Prostate gland (tissue), 2 donors: ENCODE results near the gene HYAL4. TPM values are rescaled to one million over a fixed set of nuclear protein-coding genes. Genes with fewer than 3 reads are reported as not detected.

Source experiments
- DNase-seq: peaks from one replicate; pipeline ENCODE4 v3.0.0-alpha.2; 2019; ENCODE audit warnings: low spot score
- H3K27ac ChIP-seq, 2 donors: fragments of 200-600 bp; sonication (generic); 2 replicates each; pipeline ENCODE4 v1.5.1; 2017 to 2019
- H3K27me3 ChIP-seq: fragments of 200-600 bp; sonication (generic); replicated peaks from 2 replicates; pipeline ENCODE4 v1.5.1; 2019; ENCODE audit not compliant: insufficient read depth
- H3K36me3 ChIP-seq, 2 donors: fragments of 200-600 bp; sonication (generic); 1 replicate in 1 of 2; 2 replicates in 1 of 2; pipeline versions ENCODE4 v1.5.1 to v1.8.1; 2017 to 2019
- H3K4me1 ChIP-seq: fragments of 200-600 bp; sonication (generic); replicated peaks from 2 replicates; pipeline ENCODE4 v1.5.1; 2019
- H3K4me3 ChIP-seq, 2 donors: fragments of 200-600 bp; sonication (generic); 2 replicates each; pipeline ENCODE4 v1.5.1; 2017 to 2019
- H3K9me3 ChIP-seq: fragments of 200-600 bp; sonication (generic); 2 replicates; pipeline ENCODE4 v1.5.1; 2017
- CTCF ChIP-seq, 4 experiments: fragments of 200-600 bp in 2 of 4; fragments of 450-650 bp in 2 of 4; sonication (generic) in 2 of 4; IDR thresholded peaks; 1 replicate in 3 of 4; 2 replicates in 1 of 4; pipeline ENCODE4 v1.5.1; 2016 to 2019; ENCODE audit warnings: antibody characterized with exemption in 4 of 4, mild to moderate bottlenecking in 2 of 4, moderate library complexity in 2 of 4
- POLR2A ChIP-seq: fragments of 450-650 bp; IDR thresholded peaks from one replicate; pipeline ENCODE4 v1.6.1; 2016; ENCODE audit warnings: antibody characterized with exemption, mild to moderate bottlenecking
- POLR2AphosphoS5 ChIP-seq: sonication (generic); formaldehyde crosslinking; IDR thresholded peaks from one replicate; pipeline ENCODE4 v1.6.1; 2017; ENCODE audit warnings: antibody characterized with exemption
- WGBS: methylation state at CpG from one replicate; pipeline ENCODE4 v1.1.5; 2018; 5-methylcytosine and 5-hydroxymethylcytosine counted together
- intact Hi-C: fragments of 100-400 bp; cut with DNase I; formaldehyde crosslinking; loops from one replicate; pipeline ENCODE4 v1.14.2; 2022
- total RNA-seq, 2 donors: library from RNA; depleted of rRNA; stranded (reverse); fragments of >200 nt; gene quantifications; one replicate each; pipeline ENCODE4 v1.1.0, GENCODE V29; 2016

The HYAL4 gene
- total RNA-seq, 2 donors from 2014 or later = 1.6 TPM; not detected in 1

- Histone ChIP-seq H3K4me1 (no peaks in the 10 kb centered on the region), H3K36me3 (no peaks in the 10 kb centered on the region), H3K27me3 (no peaks in the 10 kb centered on the region), H3K27ac (no peak overlapping the region), H3K4me3 (no peak overlapping the region), H3K9me3 (no peaks in the 10 kb centered on the region)
- intact Hi-C loops = loop anchor here (10.0 kb wide), 1 partner anchor 164 kb away; no protein-coding TSS in a partner anchor
- TF ChIP-seq CTCF (IDR thresholded peaks at IDR 0.05) (no peak), POLR2A (no peak), POLR2AphosphoS5 (no peak)
- no peak for DNase-seq
- 67% methylated on average over 6 of the region's 6 CpGs for WGBS
Measured at GRCh38 chr7:123798532-123799188, 46.3 kb upstream of the HYAL4 start.

DNA sequence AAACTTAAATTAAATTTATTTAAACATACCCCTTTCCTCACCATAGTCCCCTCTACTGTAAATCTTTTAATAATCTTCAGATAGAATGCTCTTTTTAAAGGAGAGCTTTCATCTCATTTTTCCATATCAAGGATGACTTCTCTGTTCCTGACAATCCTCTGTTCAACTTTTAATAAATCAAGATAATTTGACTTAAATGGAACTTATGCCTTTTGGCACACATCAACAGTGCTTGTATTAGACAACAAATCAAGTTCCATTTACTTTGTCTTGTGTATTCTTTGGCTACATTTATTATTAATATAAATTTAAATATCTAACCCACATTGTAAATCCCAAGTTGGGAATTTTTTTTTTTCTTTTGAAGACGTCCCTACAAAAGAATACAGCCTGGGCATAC, 42.7 kb upstream of the HYAL4 start:
- 40% methylated on average over 1 of the region's 1 CpG for WGBS
- Histone ChIP-seq H3K27me3 (no peaks in the 10 kb centered on the region), H3K4me3 (no peak overlapping the region), H3K36me3 (no peaks in the 10 kb centered on the region), H3K27ac (no peak overlapping the region), H3K9me3 (no peaks in the 10 kb centered on the region), H3K4me1 (no peaks in the 10 kb centered on the region)
- intact Hi-C loops = no loop called here
- no peak for DNase-seq
- TF ChIP-seq POLR2AphosphoS5 (no peak), POLR2A (no peak), CTCF (IDR thresholded peaks at IDR 0.05) (no peak)

GRCh38 chr7:123805287-123805686, 39.7 kb upstream of the HYAL4 start:
- intact Hi-C loops = no loop called here
- DNase-seq = no peak
- Histone ChIP-seq H3K4me1 (no peaks in the 10 kb centered on the region), H3K27me3 (no peaks in the 10 kb centered on the region), H3K36me3 (no peaks in the 10 kb centered on the region), H3K27ac (no peak overlapping the region), H3K9me3 (no peaks in the 10 kb centered on the region), H3K4me3 (no peak overlapping the region)
- no peak for TF ChIP-seq CTCF (IDR thresholded peaks at IDR 0.05)
- no peak for TF ChIP-seq POLR2A
- no peak for TF ChIP-seq POLR2AphosphoS5

- H3K4me1 ChIP-seq = no peaks in the 10 kb centered on the region
- no peaks in the 10 kb centered on the region for H3K36me3 ChIP-seq
- DNase-seq = no peak
- TF ChIP-seq POLR2A (no peak), POLR2AphosphoS5 (no peak), CTCF (IDR thresholded peaks at IDR 0.05) (no peak)
- no peaks in the 10 kb centered on the region for H3K27me3 ChIP-seq
- H3K27ac ChIP-seq = no peak overlapping the region
- intact Hi-C loops = no loop called here
- WGBS = 92% methylated on average over 2 of the region's 2 CpGs
- H3K4me3 ChIP-seq = no peak overlapping the region
- H3K9me3 ChIP-seq = no peaks in the 10 kb centered on the region
Measured at GRCh38 chr7:123809471-123809870, 35.5 kb upstream of the HYAL4 start.

GRCh38 chr7:123811056-123811455, 33.9 kb upstream of the HYAL4 start:
- H3K27me3 ChIP-seq = no peaks in the 10 kb centered on the region
- H3K27ac ChIP-seq = no peak overlapping the region
- intact Hi-C loops = no loop called here
- H3K9me3 ChIP-seq = no peaks in the 10 kb centered on the region
- TF ChIP-seq POLR2A = no peak
- TF ChIP-seq CTCF (IDR thresholded peaks at IDR 0.05) = no peak
- no peak for TF ChIP-seq POLR2AphosphoS5
- no peak overlapping the region for H3K4me3 ChIP-seq
- no peak for DNase-seq
- no peaks in the 10 kb centered on the region for H3K36me3 ChIP-seq
- no peaks in the 10 kb centered on the region for H3K4me1 ChIP-seq
